ENCODE measurements around the gene KRT4. TPM values are rescaled to one million over a fixed set of nuclear protein-coding genes. Genes with fewer than 3 reads are reported as not detected.
"Not testable (repeated sequence)": the region's sequence is repeated elsewhere in the genome, so short reads cannot be mapped to it uniquely, and the experiment has no call there.

The KRT4 gene
- total RNA-seq, 1 donor from 2014 or later = 1,276 TPM

DNA sequence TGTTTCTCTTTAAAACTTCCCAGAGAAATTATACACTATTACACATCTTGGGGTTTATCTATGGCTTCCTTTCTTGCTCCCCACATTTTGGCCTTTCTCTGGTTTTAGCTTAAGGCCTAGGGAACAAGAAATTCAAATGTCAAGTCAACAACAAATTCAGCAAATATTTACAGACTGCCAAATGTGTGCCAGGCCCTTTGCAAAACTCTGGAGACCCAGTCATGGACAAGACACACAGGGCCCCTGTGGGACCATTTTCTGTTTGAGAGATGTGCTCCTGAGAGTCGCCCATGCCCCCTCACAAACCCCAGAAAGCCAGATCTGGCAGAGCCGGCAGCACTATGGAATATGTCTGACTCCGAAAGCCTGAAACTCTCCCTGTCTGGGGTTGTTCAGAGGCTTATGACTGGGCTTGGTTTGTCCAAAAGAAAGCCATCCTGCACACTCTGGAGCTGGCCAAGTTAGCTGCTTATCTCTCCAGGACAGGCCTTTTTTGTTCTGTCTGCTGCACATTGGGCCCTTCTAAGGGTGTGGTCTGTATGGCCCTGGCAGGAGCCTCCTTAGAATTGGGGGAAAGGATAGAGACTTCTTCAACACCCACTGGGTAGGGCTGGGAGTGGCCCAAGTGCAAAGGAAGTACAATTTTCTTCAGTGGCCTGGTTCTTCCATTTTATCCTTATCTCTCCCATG lies 16.9 kb downstream of the KRT4 start:
- H3K4me3 Mint-ChIP-seq = no peak overlapping the region
- TF ChIP-seq CTCF (conservative IDR thresholded peaks at IDR 0.05) = no peak

DNA sequence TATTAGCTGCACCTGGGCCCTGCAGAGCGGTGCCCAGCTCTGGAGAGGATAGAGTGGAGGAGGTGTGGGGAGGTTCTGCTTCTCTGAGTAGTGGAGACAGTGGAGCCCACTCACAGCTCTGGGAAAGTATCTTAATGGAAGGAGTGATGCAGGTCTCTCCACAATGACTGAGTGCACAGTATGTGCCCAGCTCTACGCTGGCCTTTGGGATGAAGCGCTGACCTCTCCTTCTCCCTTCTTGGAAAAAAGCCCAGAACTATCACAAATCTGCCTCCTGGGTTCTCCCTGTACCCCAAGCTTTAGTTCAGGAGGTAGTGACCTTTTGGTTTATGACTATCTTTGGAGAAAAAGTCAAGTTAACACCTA lies 17.5 kb downstream of the KRT4 start:
- Mint-ChIP-seq H3K27me3 (peaks cover 20% of the 10 kb centered on the region), H3K4me1 (ENCODE audit: unreplicated experiment) (no peaks in the 10 kb centered on the region), H3K9me3 (no peaks in the 10 kb centered on the region), H3K27ac (no peak overlapping the region), H3K4me3 (no peak overlapping the region), H3K36me3 (peaks cover 3% of the 10 kb centered on the region)
- no peak for DNase-seq (ENCODE audit: extremely low spot score, unreplicated experiment)
- TF ChIP-seq CTCF (conservative IDR thresholded peaks at IDR 0.05) = no peak

More for the DNA sequence above, 16.9 kb downstream of the KRT4 start:
- H3K27ac Mint-ChIP-seq = no peak overlapping the region
- DNase-seq (ENCODE audit: extremely low spot score, unreplicated experiment) = no peak
- no peaks in the 10 kb centered on the region for H3K4me1 Mint-ChIP-seq (ENCODE audit: unreplicated experiment)
- no peaks in the 10 kb centered on the region for H3K36me3 Mint-ChIP-seq
- no peaks in the 10 kb centered on the region for H3K9me3 Mint-ChIP-seq
- peaks cover 17% of the 10 kb centered on the region for H3K27me3 Mint-ChIP-seq

GRCh38 chr12:52795694-52796428 lies 18.1 kb downstream of the KRT4 start, which contains the start of gene KRT3:
TSS of gene KRT3 (minus strand) at chr12:52796117. CDS start at chr12:52796042, 75 bp downstream.
- no peak within 1 kb of the TSS for H3K27ac Mint-ChIP-seq
- no peaks in the 10 kb centered on the region for H3K9me3 Mint-ChIP-seq
- no peak for TF ChIP-seq CTCF (conservative IDR thresholded peaks at IDR 0.05)
- peaks cover 21% of the 10 kb centered on the region for H3K27me3 Mint-ChIP-seq
- H3K36me3 Mint-ChIP-seq = peaks cover 3% of the 10 kb centered on the region
- H3K4me3 Mint-ChIP-seq = no peak within 1 kb of the TSS
- no peaks in the 10 kb centered on the region for H3K4me1 Mint-ChIP-seq (ENCODE audit: unreplicated experiment)
- no peak for DNase-seq (ENCODE audit: extremely low spot score, unreplicated experiment)

DNA sequence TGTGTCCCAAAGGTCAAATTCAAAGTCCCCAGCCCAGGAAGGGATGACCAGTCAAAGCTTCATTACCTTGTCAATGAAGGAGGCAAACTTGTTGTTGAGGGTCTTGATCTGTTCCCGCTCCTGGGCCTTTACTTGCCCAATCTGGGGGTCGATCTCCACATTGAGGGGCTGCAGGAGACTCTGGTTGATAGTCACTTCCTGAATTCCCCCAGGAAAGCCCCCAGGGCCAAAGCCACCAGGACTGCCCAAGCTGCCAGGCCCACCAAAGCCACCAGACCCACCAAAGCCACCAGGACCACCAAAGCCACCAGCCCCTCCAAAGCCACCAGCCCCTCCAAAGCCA lies 18.6 kb downstream of the KRT4 start:
- not testable (repeated sequence) for H3K9me3 Mint-ChIP-seq; H3K4me1 Mint-ChIP-seq (ENCODE audit: unreplicated experiment); H3K36me3 Mint-ChIP-seq; H3K27ac Mint-ChIP-seq; DNase-seq (ENCODE audit: extremely low spot score, unreplicated experiment); H3K4me3 Mint-ChIP-seq
- H3K27me3 Mint-ChIP-seq = peaks cover 26% of the 10 kb centered on the region

DNA sequence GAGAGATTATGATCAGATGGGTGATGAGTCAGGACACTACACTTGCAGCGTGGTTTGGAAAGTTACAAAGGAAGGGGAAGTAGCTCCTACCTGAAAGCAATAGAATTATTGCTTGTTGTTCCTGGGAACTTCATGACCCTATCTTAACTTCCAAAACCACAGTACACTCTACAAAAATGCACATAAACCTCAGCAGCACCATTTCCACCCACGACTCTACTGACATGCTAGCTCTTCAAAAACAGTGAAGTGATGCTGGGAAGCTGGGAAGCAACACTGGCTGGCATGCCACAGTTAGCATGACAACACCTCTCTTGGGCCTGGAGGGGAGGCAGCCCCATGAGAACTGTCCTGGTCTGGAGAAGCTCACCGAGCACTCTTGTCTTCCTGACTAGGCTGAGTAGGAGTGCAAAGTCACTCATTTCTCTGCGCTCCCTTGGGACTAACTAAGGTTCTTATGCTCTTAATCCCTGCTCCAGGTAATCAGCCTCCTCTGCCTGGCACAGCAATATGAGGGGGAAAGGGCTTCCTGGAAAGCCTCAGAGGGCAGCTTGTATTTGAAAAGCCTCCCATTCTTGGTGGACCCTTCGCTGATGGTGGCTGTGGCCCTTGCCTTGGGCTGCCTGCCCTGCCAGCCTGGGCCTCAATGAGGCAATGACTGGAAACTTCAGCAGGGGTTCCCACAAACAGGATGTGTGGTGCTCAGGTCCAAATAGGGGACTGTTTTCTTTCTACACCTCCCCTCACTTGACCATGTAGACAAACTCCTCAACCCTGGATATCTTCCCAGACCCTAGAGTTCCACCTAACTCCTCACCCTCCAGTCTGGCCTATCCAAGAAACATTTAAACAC lies 19.2 kb downstream of the KRT4 start:
- Mint-ChIP-seq H3K36me3 (peaks cover 3% of the 10 kb centered on the region), H3K27ac (no peak overlapping the region)

More for the DNA sequence above, 19.2 kb downstream of the KRT4 start:
- no peak for TF ChIP-seq CTCF (conservative IDR thresholded peaks at IDR 0.05)
- no peaks in the 10 kb centered on the region for H3K9me3 Mint-ChIP-seq
- H3K4me1 Mint-ChIP-seq (ENCODE audit: unreplicated experiment) = no peaks in the 10 kb centered on the region
- H3K27me3 Mint-ChIP-seq = peaks cover 27% of the 10 kb centered on the region
- H3K4me3 Mint-ChIP-seq = no peak overlapping the region
- DNase-seq (ENCODE audit: extremely low spot score, unreplicated experiment) = no peak
